Stimulated activated CD4-positive, alpha-beta T cell treated with anti-CD3 and anti-CD28 coated beads, Interleukin-12 subunit alpha, Interleukin-12 subunit beta, amount 100 ng/mL, for 24 hours (primary cell): ENCODE data around the gene SP100.

ENCODE experiments used
- DNase-seq, 2 experiments: peaks; one replicate each; pipeline ENCODE4 v3.0.0-alpha.2; 2020; ENCODE audit warnings: low read depth in 2 of 2

Gene SP100

DNA sequence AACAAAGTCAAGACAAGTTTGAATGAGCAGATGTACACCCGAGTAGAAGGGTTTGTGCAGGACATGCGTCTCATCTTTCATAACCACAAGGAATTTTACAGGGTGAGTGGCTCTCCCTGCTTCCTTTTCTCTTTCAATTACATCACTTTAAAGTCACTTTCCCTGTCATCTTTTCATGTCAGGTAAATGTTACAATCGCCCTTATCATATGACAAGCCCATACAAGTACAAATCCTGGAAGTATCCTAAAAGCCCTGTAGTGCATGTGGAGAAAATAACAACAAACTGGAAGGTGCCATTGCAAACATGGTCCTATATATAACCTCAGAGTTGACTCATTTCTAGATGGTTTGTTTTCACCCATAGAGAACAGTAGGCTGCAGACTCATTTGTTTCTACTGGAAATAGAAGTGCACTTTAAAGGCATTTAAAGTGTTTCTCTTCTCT lies 126.0 kb downstream of the SP100 start:
- DNase-seq, result no peak

GRCh38 chr2:230542751-230543150 lies 126.8 kb downstream of the SP100 start:
- no peak for DNase-seq

DNA sequence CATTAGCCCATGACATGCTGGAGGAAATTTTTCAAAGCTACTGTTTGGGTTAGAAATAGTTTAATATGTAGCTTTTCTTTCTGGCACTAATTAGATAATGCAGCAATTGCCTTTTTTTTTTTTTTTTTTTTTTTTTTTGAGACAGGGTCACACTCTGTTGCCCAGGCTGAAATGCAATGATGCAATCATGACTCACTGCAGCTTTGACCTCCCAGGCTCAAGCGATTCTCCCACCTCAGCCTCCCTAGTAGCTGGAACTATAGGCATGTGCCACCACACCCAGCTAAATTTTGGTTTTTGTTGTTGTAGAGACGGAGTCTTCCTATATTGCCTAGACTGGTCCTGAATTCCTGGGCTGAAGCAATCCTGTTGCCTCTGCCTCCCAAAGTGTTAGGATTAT lies 136.2 kb downstream of the SP100 start:
- DNase-seq, result no peak

- DNase-seq, result no peak
Measured at GRCh38 chr2:230557065-230557464, 141.1 kb downstream of the SP100 start.

DNA sequence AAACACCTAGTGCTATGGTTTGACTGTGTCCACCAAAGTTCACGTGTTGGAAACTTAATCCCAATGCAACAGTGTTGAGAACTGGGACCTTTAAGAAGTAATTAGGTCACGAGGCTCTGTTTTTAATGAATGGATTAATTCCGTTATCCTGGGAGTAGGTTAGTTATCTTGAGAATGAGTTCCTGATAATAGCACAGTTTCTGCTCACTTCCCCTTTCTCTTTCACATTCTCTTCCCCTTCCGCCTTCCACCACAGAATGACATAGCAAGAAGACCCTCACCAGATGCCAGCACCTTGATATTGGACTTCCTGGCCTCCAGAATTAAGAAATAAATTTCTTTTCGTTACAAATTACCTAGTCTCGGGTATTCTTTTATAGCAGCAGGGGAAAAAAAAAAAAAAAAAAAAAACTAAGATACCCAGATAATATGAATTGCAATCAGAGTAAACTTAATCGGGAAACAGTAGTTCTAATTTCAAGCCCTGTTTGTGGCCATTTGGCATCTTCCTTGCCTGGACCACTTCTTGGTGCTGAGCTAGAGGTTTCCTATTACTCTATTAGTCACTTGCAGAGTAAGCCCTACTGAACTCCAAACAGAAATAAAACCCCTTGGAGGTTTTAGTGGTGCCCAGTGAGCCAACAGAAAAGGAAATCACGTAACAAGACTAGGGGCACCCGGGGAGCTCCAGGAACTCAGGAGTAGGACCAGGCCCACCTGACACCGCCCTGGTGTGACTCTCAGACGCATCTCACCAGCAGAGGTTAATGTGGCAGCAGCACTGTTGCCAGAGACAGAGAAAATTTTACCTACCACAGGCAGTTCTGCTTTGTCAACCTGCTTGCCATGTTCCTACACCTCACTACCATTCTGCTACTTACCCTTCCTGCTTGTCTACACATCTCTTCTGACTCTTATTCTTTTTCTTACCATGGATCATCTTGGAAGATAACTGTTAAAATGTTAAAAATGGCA lies 149.1 kb downstream of the SP100 start:
- no peak for DNase-seq

- DNase-seq, result no peak
Measured at GRCh38 chr2:230569298-230569697, 153.3 kb downstream of the SP100 start.

DNA sequence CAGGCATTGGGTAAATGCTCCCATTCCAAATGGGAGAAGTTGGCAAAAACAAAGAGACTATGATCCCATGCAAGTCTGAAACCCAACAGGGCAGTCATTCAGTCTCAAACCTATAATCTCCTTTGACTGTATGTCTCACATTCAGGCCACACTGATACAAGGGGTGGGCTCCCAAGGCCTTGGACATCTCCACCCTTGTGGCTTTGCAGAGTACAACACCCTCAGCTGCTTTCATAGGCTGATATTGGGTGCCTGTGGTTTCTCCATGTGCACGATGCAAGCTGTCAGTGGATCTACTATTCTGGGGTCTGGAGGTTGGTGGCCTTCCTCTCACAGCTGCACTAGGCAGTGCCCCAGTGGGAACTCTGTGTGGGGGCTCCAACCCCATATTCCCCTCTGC lies 155.0 kb downstream of the SP100 start:
- DNase-seq, result no peak

DNA sequence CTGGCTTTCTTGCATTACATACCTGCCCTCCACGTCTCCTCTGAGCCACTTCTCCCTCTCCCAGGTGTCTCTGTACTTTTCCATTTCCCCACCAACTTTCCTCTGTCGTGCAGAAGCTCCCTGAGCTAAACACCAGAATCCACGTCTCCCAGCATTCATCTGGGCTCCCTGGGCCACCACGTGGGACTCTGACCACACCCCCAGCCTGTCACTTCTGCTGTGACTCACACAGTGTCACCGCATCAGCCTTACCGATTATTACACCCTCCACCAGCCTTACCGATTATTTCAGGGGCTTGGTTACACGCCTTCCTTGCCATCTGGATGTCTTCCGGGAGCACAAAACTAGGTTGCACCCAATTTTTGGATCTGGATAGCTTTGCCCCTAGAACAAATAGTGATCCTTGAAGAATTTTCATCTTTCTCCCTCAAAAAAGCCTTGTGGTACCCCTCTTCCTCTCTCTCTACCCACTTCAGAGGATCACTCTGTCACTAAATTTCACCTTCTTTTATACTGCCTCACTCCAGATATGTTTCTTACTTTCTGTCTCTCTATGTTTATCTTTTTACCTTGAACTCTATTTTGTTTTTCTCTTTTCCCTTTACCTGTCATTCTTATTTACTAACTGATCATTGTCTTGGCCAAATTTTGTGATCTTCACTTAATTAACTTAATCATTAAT lies 159.8 kb downstream of the SP100 start:
- peak in 1 of 2 experiments; percentile 17 for DNase-seq

- DNase-seq, result no peak
Measured at GRCh38 chr2:230577114-230577513, 161.1 kb downstream of the SP100 start.

GRCh38 chr2:230578106-230578505 lies 162.1 kb downstream of the SP100 start:
- no peak for DNase-seq

GRCh38 chr2:230582851-230583283 lies 166.9 kb downstream of the SP100 start:
- DNase-seq, result no peak

GRCh38 chr2:230583581-230583980 lies 167.6 kb downstream of the SP100 start:
- DNase-seq, result no peak

- no peak for DNase-seq
Measured at GRCh38 chr2:230586328-230586982, 170.5 kb downstream of the SP100 start.

DNA sequence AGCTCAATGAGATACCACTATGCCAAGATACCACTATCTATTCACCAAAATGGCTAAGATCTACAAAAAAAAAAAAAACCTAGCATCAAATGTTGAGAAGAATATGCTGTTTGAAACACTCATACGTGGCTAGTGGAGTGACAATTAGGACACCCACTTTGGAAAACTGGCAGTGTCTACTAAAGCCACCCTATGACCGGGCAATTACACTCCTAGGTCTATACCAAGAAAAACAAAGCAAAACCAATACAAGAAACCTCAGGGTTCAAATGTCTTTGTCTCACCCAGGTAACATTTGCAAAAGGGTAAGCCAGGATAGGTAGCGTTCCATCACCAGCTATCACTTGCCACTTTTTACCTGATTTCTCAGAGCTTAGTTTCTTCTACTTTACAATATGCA lies 173.0 kb downstream of the SP100 start:
- no peak for DNase-seq

DNA sequence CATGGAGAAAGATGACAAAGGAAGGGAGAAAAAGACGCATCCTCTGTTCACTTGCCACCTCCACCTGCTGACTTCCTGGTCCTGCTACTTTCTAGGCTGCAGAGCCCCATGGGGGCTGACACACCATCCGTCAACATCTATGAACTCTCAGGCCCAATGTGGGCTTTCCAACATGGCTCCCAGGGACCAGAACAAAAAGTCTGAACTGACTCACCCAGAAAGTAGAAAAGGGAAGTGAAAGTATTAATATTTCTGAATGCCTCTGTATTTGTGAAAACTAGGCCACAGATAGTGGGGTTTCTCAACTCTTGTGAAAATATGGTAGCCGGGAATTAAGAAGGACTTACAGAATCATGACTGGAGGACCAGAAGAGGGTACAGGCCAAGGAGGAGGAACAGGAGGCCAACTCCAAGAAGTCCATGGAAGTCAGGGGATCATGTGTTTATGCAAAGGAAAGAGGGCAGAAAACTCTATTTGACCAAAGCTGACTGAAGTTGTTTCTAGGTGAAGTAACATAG lies 173.6 kb downstream of the SP100 start:
- DNase-seq, result no peak

DNA sequence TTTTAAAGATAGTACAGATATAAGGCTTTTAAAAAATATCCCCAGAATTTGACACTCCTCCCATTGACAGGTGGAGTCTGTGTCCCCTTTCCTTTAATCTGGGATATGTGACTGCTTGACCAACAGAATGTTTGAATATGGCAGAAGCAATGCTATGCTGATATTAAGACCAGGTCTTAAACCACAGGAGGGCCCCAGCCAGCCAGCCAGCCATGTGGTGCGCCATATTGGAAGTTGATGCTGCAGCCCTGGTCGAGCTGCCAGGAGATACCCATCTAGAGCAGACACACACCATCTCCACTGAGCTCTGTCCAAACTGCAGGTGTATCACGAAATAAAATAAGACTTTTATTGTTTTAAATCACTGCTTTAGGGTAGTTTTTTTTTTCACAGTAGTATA lies 174.3 kb downstream of the SP100 start:
- DNase-seq, result no peak

DNA sequence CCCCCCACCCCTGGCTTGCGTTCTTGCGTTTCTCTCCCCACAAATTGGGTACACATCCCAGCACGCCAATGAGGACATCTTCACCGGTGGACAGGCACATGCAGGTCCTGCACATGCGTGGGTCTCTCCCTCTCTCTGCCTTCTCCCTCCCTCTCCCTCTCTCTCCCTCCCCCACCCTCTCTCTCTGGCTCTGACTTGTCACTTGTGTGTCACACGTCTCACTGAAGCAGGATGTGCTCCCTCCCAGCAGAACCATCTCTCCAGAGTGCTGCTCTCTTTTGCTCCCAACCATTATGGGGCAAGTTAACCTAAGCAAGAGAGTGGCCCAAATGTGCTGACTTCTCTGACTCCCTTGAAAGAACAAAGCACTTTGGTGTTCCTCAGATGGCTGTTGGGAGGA lies 175.8 kb downstream of the SP100 start:
- DNase-seq, result no peak

DNA sequence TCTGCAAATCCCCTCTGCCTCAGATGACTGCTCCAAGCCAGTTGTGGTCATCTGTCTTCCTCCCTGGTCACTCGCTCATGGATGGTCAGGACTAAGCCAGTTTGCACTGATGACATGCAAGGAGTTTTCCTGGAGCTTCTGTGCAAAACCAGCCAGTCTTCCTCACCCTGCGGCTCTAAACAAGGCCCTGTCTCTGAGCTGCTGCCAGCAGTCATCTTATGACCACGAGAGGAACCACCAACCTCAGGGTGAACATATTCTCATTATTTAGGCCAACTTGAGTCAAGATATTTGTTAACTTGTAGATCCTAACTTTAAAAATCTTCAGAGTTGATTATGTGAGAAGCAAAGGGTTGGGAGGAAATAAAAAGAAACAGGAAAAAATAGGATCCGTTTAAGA lies 176.8 kb downstream of the SP100 start:
- DNase-seq, result no peak
